ENCODE data around the gene PPP1R3E. TPM values are rescaled to one million over a fixed set of nuclear protein-coding genes. Genes with fewer than 3 reads are reported as not detected.
A peak's percentile ranks its signal among the peaks of the same experiment; 100 is the strongest.

The PPP1R3E gene
- total RNA-seq, 2 donors from 2014 or later = 5.4 to 9.6 TPM

DNA sequence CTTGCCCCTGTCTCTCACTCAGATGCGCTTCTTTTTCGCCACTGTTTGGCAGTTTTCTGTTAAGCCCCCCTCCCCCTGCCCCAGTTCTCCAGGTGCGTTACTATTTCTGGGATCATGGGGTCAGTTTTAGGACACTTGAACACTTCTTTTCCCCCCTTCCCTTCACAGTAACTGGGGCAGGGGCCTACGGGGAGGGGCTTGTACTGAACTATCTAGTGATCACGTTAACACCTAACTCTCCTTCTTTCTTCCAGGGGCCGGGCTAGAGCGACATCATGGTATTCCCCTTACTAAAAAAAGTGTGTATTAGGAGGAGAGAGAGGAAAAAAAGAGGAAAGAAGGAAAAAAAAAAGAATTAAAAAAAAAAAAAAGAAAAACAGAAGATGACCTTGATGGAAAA is 22.3 kb upstream of the PPP1R3E start:
- peaks cover 8 to 17% of the 10 kb centered on the region in 2 donors for H3K36me3 ChIP-seq (replicated peaks in 1 of 2; ENCODE audit: insufficient read depth in 1 of 2, low read depth in 2 of 2)
- H3K9me3 ChIP-seq = no peaks in the 10 kb centered on the region
- TF ChIP-seq POLR2A (IDR thresholded peaks at IDR 0.05) = no peak
- TF ChIP-seq, protein P1, sequence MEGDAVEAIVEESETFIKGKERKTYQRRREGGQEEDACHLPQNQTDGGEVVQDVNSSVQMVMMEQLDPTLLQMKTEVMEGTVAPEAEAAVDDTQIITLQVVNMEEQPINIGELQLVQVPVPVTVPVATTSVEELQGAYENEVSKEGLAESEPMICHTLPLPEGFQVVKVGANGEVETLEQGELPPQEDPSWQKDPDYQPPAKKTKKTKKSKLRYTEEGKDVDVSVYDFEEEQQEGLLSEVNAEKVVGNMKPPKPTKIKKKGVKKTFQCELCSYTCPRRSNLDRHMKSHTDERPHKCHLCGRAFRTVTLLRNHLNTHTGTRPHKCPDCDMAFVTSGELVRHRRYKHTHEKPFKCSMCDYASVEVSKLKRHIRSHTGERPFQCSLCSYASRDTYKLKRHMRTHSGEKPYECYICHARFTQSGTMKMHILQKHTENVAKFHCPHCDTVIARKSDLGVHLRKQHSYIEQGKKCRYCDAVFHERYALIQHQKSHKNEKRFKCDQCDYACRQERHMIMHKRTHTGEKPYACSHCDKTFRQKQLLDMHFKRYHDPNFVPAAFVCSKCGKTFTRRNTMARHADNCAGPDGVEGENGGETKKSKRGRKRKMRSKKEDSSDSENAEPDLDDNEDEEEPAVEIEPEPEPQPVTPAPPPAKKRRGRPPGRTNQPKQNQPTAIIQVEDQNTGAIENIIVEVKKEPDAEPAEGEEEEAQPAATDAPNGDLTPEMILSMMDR (IDR thresholded peaks at IDR 0.05) = no peak
- intact Hi-C loops (cut with DNase I) = loop anchor here (10.0 kb wide), 1 partner anchor 240 kb away; the partner anchor contains the start of gene AP1G2
- no peaks in the 10 kb centered on the region for H3K27me3 ChIP-seq
- 79 to 84% methylated on average over 7 of the region's 7 CpGs for WGBS, 2 donors
- no peak for DNase-seq
- no peak overlapping the region for H3K27ac ChIP-seq
- H3K4me1 ChIP-seq = peaks cover 29% of the 10 kb centered on the region
- H3K4me3 ChIP-seq = no peak overlapping the region
- no peak for ATAC-seq

DNA sequence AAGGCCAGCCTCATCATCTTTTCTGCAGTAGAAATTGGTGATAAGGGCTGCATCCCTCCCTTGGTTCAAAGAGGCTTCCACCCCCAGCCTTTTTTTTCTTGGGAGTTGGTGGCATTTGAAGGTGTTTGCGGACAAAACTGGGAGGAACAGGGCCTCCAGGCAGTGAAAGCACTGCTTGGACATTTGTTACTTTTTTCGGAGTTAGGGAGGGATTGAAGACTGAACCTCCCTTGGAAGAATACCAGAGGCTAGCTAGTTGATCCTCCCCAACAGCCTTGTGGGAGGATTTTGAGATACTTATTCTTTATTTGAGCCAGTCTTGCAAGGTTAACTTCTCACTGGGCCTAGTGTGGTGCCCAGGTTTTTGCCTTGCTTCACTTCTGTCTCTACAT is 21.8 kb upstream of the PPP1R3E start:
- Histone ChIP-seq H3K27ac (no peak overlapping the region), H3K27me3 (no peaks in the 10 kb centered on the region), H3K4me1 (peaks cover 30% of the 10 kb centered on the region), H3K36me3 (replicated peaks in 1 of 2; ENCODE audit: insufficient read depth in 1 of 2, low read depth in 2 of 2) (peaks cover 8 to 17% of the 10 kb centered on the region in 2 donors), H3K9me3 (no peaks in the 10 kb centered on the region), H3K4me3 (no peak overlapping the region)
- TF ChIP-seq, protein P1 (IDR thresholded peaks at IDR 0.05) = no peak
- no peak for DNase-seq
- WGBS, 2 donors = 78 to 100% methylated on average over 2 of the region's 2 CpGs
- intact Hi-C loops (cut with DNase I) = loop anchor here (10.0 kb wide), 1 partner anchor 240 kb away; the partner anchor contains the start of gene AP1G2
- no peak for ATAC-seq

- intact Hi-C loops (cut with DNase I) = loop anchor here (10.0 kb wide), 1 partner anchor 241 kb away; the partner anchor contains the start of gene AP1G2
- no peaks in the 10 kb centered on the region for H3K27me3 ChIP-seq
- ATAC-seq = no peak
- H3K4me3 ChIP-seq = no peak overlapping the region
- no peak for TF ChIP-seq POLR2A (IDR thresholded peaks at IDR 0.05)
- TF ChIP-seq, protein P1 (IDR thresholded peaks at IDR 0.05) = no peak
- H3K36me3 ChIP-seq (replicated peaks in 1 of 2; ENCODE audit: insufficient read depth in 1 of 2, low read depth in 2 of 2) = peaks cover 8 to 17% of the 10 kb centered on the region in 2 donors
- WGBS, 2 donors = 80 to 86% methylated on average over 16 to 18 of the region's 18 CpGs
- no peak overlapping the region for H3K27ac ChIP-seq
- no peak for DNase-seq
- H3K9me3 ChIP-seq = no peaks in the 10 kb centered on the region
- H3K4me1 ChIP-seq = peaks cover 30% of the 10 kb centered on the region
Observed at GRCh38 chr14:23323838-23324454, 21.3 kb upstream of the PPP1R3E start.

- Histone ChIP-seq H3K4me1 (peaks cover 30% of the 10 kb centered on the region), H3K4me3 (peak overlapping the region; percentile 68 to 76), H3K27ac (peak overlapping the region in 3 of 4 donors; percentile 96 to 99 (median 97)), H3K36me3 (replicated peaks in 1 of 2; ENCODE audit: insufficient read depth in 1 of 2, low read depth in 2 of 2) (peaks cover 8 to 17% of the 10 kb centered on the region in 2 donors), H3K27me3 (no peaks in the 10 kb centered on the region), H3K9me3 (no peaks in the 10 kb centered on the region)
- intact Hi-C loops (cut with DNase I) = loop anchor here (10.0 kb wide), 1 partner anchor 242 kb away; the partner anchor contains the start of gene AP1G2
- no peak for DNase-seq
- no peak for ATAC-seq
- no peak for TF ChIP-seq POLR2A (IDR thresholded peaks at IDR 0.05)
- TF ChIP-seq, protein P1 (IDR thresholded peaks at IDR 0.05) = no peak
- WGBS, 2 donors = 36 to 38% methylated on average over 10 of the region's 10 CpGs
Observed at GRCh38 chr14:23322568-23323517, 20.2 kb upstream of the PPP1R3E start.

Measured in body of pancreas (tissue), 4 donors.